ENCODE data around the gene ELOB.
A peak's percentile ranks its signal among the peaks of the same experiment; 100 is the strongest.

ELOB gene

GRCh38 chr16:2752850-2753732 is 24.0 kb downstream of the ELOB start:
- no peak for TF ChIP-seq CTCF (IDR thresholded peaks at IDR 0.05; ENCODE audit: low read length, missing control alignments)
- DNase-seq (ENCODE audit: low read depth), result peak; percentile 82
- H3K4me3 ChIP-seq (replicated peaks; ENCODE audit: low read depth, low read length), result peak overlapping the region; percentile 94

GRCh38 chr16:2752035-2752849 is 24.8 kb downstream of the ELOB start, which contains the start of gene SRRM2:
Gene SRRM2 (plus strand): TSS chr16:2752638. CDS start chr16:2756365, 3,727 bp downstream.
- DNase-seq (ENCODE audit: low read depth), result peak; percentile 97
- H3K4me3 ChIP-seq (replicated peaks; ENCODE audit: low read depth, low read length), result peak within 1 kb of the TSS; percentile 94
- no peak for TF ChIP-seq CTCF (IDR thresholded peaks at IDR 0.05; ENCODE audit: low read length, missing control alignments)

DNA sequence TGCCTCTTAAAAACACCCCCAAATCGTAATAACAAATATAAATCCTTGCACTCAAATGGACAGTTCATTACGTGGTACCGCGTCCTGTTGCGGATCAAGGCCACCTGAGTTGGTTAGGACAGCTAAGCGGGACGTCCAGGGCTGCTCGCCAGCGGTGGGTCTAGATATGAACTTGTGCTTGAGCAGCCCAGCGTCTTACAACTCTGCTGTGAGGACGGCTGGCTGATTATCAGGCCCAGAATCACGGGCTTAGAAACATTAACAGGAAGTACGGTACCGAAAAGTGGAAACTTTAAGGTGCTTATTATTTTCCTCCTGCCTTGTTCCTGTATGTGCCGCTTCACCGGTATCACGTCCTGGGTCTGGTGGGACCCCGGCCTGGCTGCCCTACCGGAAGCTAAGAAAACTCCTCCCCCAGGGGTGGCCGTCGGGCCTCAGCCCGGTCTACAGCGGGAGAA is 25.5 kb downstream of the ELOB start:
- TF ChIP-seq CTCF (IDR thresholded peaks at IDR 0.05; ENCODE audit: low read length, missing control alignments), result no peak
- peak; percentile 13 for DNase-seq (ENCODE audit: low read depth)
- H3K4me3 ChIP-seq (replicated peaks; ENCODE audit: low read depth, low read length), result peak overlapping the region; percentile 94

DNA sequence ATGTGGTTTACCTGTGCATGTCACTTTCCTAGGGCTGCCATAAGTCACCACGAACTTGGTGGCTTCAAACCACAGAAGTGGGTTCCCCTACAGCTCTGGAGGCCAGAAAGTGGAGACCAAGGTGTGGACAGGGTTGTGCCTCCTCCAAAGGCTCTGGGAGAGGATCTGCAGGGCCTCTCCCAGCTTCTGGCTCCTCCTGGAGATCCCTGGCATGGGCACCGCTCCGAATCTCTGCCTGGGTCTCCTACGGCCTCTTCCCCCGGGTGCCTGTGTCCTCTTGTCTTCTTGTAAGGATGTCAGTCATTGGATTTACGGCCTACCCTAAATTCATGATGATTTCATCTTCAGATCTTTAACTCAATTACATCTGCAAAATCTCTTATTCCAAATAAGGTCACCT is 27.1 kb downstream of the ELOB start:
- TF ChIP-seq CTCF (IDR thresholded peaks at IDR 0.05; ENCODE audit: low read length, missing control alignments), result no peak
- DNase-seq (ENCODE audit: low read depth), result no peak
- no peak overlapping the region for H3K4me3 ChIP-seq (replicated peaks; ENCODE audit: low read depth, low read length)

DNA sequence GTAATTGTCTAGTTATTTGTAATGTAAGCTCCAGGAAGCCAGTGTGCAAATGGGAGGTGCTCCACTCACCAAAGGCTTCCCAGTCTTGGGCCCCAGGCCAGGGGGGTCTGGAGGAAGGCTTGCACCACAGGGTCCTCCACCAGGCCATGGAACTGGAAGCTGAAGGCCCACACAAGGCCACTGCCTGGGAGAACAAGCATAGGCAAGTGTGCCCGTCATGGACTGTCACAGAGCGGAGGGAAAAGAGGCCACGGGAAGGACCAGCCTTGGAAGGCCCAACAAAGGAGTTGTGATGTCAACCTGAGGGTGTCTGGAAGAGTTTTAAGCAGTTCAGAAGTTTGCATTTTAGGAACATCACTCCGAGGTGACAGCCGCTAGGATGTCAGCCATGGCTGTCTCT is 27.6 kb downstream of the ELOB start:
- no peak for DNase-seq (ENCODE audit: low read depth)
- H3K4me3 ChIP-seq (replicated peaks; ENCODE audit: low read depth, low read length), result no peak overlapping the region
- no peak for TF ChIP-seq CTCF (IDR thresholded peaks at IDR 0.05; ENCODE audit: low read length, missing control alignments)

DNA sequence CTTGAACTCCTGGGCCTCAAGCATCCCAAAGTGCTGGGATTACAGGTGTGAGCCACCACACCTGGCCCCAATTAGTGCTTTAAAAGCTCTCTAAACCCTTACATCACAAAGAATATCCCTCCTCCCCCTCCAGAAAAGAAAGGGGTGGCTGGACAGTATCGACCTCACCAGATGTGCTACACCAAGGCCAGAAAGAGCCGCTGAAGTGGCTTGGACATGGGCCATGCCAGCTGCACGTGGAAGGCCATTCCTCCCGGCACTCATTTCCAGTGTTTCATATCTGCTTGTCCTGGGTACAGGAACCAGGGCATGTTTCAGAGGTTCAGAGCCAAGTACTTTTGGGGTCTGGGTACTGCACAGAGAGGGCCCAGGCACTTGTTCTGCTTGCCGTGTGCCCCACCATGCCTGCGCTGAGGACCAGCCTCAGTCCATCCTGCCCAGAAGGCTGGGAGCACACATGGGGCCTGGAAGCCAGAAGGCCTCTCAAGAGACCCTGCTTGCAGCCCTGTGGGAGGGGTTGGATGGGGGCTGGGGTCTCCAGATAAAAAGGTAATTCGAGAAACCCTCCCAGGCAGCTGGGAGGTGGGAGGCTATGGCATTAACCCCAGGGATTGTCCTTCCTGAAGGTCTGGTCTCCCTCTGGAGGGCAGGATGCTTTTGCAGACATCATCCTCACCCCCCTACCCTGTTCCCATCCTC is 28.2 kb downstream of the ELOB start:
- no peak for DNase-seq (ENCODE audit: low read depth)
- H3K4me3 ChIP-seq (replicated peaks; ENCODE audit: low read depth, low read length), result no peak overlapping the region
- TF ChIP-seq CTCF (IDR thresholded peaks at IDR 0.05; ENCODE audit: low read length, missing control alignments), result no peak

Measured in fibroblast of pulmonary artery (primary cell).